DND-41 (cell line): Measurements from ENCODE around the gene SEMA5A.

Source experiments
- ATAC-seq: fragments of 200-7000 bp; cut with Tn5 transposase; 3 replicates; pipeline ENCODE4 v1.9.1; 2021; ENCODE audit warnings: low read depth; ENCODE audit not compliant: insufficient read depth
- DNase-seq: peaks from one replicate; pipeline ENCODE4 v3.0.0-alpha.2; 2020
- H2AFZ ChIP-seq: 2 replicates; pipeline ENCODE4 v1.6.0; 2012; ENCODE audit warnings: low read depth, low read length
- H3K27ac ChIP-seq: 2 replicates; pipeline ENCODE4 v1.5.1; 2012; ENCODE audit warnings: low read length, inconsistent platforms
- H3K27me3 ChIP-seq: fragments of 200-600 bp; sonication (generic); 2 replicates; pipeline ENCODE4 v1.6.0; 2012; ENCODE audit warnings: low read length, mild to moderate bottlenecking, inconsistent platforms; ENCODE audit not compliant: insufficient read depth, poor library complexity
- H3K36me3 ChIP-seq: 2 replicates; pipeline ENCODE4 v1.5.1; 2012; ENCODE audit warnings: low read length, inconsistent platforms; ENCODE audit not compliant: insufficient read depth
- H3K4me1 ChIP-seq: 2 replicates; pipeline ENCODE4 v1.5.1; 2012; ENCODE audit warnings: mild to moderate bottlenecking, low read length; ENCODE audit not compliant: insufficient read depth
- H3K4me2 ChIP-seq: 2 replicates; pipeline ENCODE4 v1.6.0; 2012; ENCODE audit warnings: mild to moderate bottlenecking, moderate library complexity, low read length, inconsistent platforms; ENCODE audit not compliant: insufficient read depth
- H3K4me3 ChIP-seq, 2 experiments: fragments of 200-600 bp in 1 of 2; shearing (Covaris generic) in 1 of 2; 2 replicates each; pipeline ENCODE4 v1.5.1; 2012 to 2016; ENCODE audit warnings: inconsistent platforms in 2 of 2, low read length in 2 of 2, mild to moderate bottlenecking in 2 of 2, low read depth in 1 of 2, moderate library complexity in 1 of 2
- H3K79me2 ChIP-seq: 2 replicates; pipeline ENCODE4 v1.6.0; 2012; ENCODE audit warnings: low read length, inconsistent platforms; ENCODE audit not compliant: insufficient read depth
- H3K9ac ChIP-seq: 2 replicates; pipeline ENCODE4 v1.6.0; 2012; ENCODE audit warnings: low read depth, mild to moderate bottlenecking, inconsistent platforms, low read length, moderate library complexity
- H3K9me3 ChIP-seq: 2 replicates; pipeline ENCODE4 v1.5.1; 2012; ENCODE audit warnings: low read length, moderate library complexity, mild to moderate bottlenecking, inconsistent platforms; ENCODE audit not compliant: insufficient read depth, severe bottlenecking
- H4K20me1 ChIP-seq: 2 replicates; pipeline ENCODE4 v1.6.0; 2012; ENCODE audit warnings: low read length; ENCODE audit not compliant: insufficient read depth
- CTCF ChIP-seq: IDR thresholded peaks from 2 replicates; pipeline ENCODE4 v1.5.1; 2012; ENCODE audit warnings: borderline replicate concordance, low read length, moderate library complexity, mild to moderate bottlenecking; ENCODE audit not compliant: poor library complexity, severe bottlenecking; ENCODE audit errors: extremely low read depth
- EZH2 ChIP-seq: IDR thresholded peaks from 3 replicates; pipeline ENCODE4 v1.6.1; 2012; ENCODE audit warnings: borderline replicate concordance, low read depth, mild to moderate bottlenecking, moderate library complexity, low read length, inconsistent platforms; ENCODE audit not compliant: severe bottlenecking

The SEMA5A gene

DNA sequence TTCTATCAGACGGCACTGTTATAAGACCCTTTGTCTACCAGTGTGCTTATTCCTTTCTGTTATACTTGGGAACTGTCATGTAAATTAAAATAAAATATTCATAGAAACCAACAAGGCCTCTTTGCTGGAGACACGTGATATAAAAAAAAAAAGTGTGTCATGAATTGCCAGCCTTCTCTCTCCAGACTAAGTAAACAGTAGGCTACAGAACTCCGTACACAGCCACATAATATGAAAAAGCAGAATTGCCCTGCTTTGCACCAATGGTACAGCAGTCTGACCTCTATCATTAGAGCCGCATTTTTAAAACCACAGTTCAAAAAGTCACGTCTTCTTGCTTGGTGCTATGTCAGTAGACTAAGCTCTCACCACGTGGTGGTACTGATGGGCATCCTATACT lies 231.3 kb downstream of the SEMA5A start:
- Histone ChIP-seq H3K4me2 (no peak overlapping the region), H3K4me1 (no peaks in the 10 kb centered on the region), H4K20me1 (no peaks in the 10 kb centered on the region), H3K36me3 (no peaks in the 10 kb centered on the region), H2AFZ (no peak overlapping the region), H3K9me3 (no peaks in the 10 kb centered on the region), H3K79me2 (no peaks in the 10 kb centered on the region), H3K9ac (no peak overlapping the region), H3K4me3 (no peak overlapping the region), H3K27ac (no peak overlapping the region), H3K27me3 (no peaks in the 10 kb centered on the region)
- ATAC-seq (no peak), DNase-seq (no peak)
- TF ChIP-seq EZH2 = no peak
- TF ChIP-seq CTCF = no peak

- no peaks in the 10 kb centered on the region for H3K36me3 ChIP-seq
- ATAC-seq (no peak), DNase-seq (no peak)
- H2AFZ ChIP-seq = no peak overlapping the region
- no peak overlapping the region for H3K9ac ChIP-seq
- H3K79me2 ChIP-seq = no peaks in the 10 kb centered on the region
- H3K27me3 ChIP-seq = no peaks in the 10 kb centered on the region
- H3K4me2 ChIP-seq = no peak overlapping the region
- H3K9me3 ChIP-seq = no peaks in the 10 kb centered on the region
- TF ChIP-seq CTCF (no peak), EZH2 (no peak)
- H4K20me1 ChIP-seq = no peaks in the 10 kb centered on the region
- no peaks in the 10 kb centered on the region for H3K4me1 ChIP-seq
- H3K27ac ChIP-seq = no peak overlapping the region
- no peak overlapping the region for H3K4me3 ChIP-seq
Observed at GRCh38 chr5:9313751-9314150, 232.1 kb downstream of the SEMA5A start.

- no peak overlapping the region for H3K4me3 ChIP-seq
- no peaks in the 10 kb centered on the region for H3K9me3 ChIP-seq
- H2AFZ ChIP-seq = no peak overlapping the region
- peaks cover 5% of the 10 kb centered on the region for H3K27me3 ChIP-seq
- no peak for TF ChIP-seq CTCF
- no peak for TF ChIP-seq EZH2
- no peaks in the 10 kb centered on the region for H3K4me1 ChIP-seq
- no peak overlapping the region for H3K4me2 ChIP-seq
- H3K79me2 ChIP-seq = no peaks in the 10 kb centered on the region
- H3K36me3 ChIP-seq = no peaks in the 10 kb centered on the region
- no peak overlapping the region for H3K9ac ChIP-seq
- DNase-seq (no peak), ATAC-seq (no peak)
- H4K20me1 ChIP-seq = no peaks in the 10 kb centered on the region
- no peak overlapping the region for H3K27ac ChIP-seq
Observed at GRCh38 chr5:9307150-9307549, 238.7 kb downstream of the SEMA5A start.

DNA sequence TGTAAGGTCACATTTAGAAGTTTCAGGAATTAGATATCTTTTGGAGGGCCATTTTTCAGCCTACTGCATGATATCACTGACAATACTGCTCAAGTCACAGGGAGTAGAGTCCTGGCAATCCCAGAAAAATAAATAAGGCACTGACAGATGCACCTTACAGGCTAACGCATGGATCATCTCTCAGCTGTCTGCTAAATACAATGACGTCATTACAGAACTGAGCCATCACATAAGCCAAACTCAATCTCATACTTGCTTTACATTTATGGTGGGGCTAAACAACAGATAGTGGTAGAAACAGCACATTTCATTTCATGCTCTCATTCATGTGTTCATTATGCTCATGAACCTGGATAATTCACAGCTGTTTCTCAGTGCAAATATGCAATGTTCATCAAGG lies 243.7 kb downstream of the SEMA5A start:
- no peaks in the 10 kb centered on the region for H4K20me1 ChIP-seq
- no peak overlapping the region for H3K4me2 ChIP-seq
- no peak for TF ChIP-seq CTCF
- TF ChIP-seq EZH2 = no peak

More for the DNA sequence above, 243.7 kb downstream of the SEMA5A start:
- H3K9ac ChIP-seq = no peak overlapping the region
- DNase-seq = no peak
- H3K79me2 ChIP-seq = no peaks in the 10 kb centered on the region
- no peak for ATAC-seq
- no peak overlapping the region for H2AFZ ChIP-seq
- H3K4me1 ChIP-seq = no peaks in the 10 kb centered on the region
- H3K36me3 ChIP-seq = no peaks in the 10 kb centered on the region
- no peak overlapping the region for H3K27ac ChIP-seq
- no peak overlapping the region for H3K4me3 ChIP-seq
- H3K27me3 ChIP-seq = peaks cover 9% of the 10 kb centered on the region
- H3K9me3 ChIP-seq = no peaks in the 10 kb centered on the region
